GM12874 (cell line): ENCODE measurements around the gene VBP1.

ENCODE experiments used
- CTCF ChIP-seq: IDR thresholded peaks from 2 replicates; pipeline ENCODE4 v1.5.1; 2011; ENCODE audit warnings: low read depth, mild to moderate bottlenecking, control low read depth, low read length, moderate library complexity; ENCODE audit not compliant: insufficient read depth

The VBP1 gene

DNA sequence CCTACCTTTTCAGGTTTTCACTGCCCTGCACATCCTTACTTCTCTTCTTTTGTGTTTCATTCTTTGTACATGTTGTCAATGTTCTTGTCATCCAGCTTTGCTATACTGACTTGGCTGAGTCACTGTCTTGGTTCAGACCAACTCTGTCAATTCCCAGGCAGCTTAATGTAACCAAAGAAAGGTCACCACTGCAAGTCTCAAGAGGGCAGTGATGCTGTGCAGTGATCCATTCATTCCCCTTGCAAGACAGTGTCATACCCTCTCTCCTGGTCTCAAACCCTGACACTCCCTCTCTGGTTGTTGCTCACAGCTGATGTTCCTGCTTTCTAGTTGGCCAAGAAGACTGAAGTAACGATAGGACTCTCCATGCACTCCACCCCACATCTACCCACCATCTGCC, 30.5 kb downstream of the VBP1 start:
- no peak for TF ChIP-seq CTCF

- no peak for TF ChIP-seq CTCF
Measured at GRCh38 chrX:155247497-155247896, 31.2 kb downstream of the VBP1 start.

GRCh38 chrX:155251391-155251790, 35.1 kb downstream of the VBP1 start:
- TF ChIP-seq CTCF = no peak

DNA sequence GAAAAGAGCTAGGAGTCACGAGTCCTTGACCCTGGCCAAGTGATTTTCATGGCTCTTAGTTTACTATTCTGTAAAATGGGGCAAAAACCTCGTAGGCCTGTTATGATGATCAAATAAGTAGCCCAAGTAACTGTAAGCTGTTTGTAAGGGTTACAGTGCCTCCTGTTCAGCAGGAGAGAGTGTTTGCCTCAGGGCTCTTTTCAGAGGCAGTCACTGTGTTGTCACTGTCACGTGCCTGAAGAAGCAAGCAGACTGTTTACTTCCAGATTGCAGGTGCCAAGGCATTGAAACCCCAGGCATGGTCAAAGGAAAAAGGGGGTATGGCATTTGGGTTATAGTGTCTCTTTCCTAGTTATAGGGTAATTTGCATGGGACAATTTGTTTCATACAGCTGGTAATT, 43.5 kb downstream of the VBP1 start:
- TF ChIP-seq CTCF = no peak

- no peak for TF ChIP-seq CTCF
Measured at GRCh38 chrX:155262970-155263754, 46.9 kb downstream of the VBP1 start.

- no peak for TF ChIP-seq CTCF
Measured at GRCh38 chrX:155263854-155264628, 47.8 kb downstream of the VBP1 start, which contains the start of gene RAB39B. Gene RAB39B (minus strand): TSS chrX:155264491. CDS start chrX:155264288, 203 bp downstream.

DNA sequence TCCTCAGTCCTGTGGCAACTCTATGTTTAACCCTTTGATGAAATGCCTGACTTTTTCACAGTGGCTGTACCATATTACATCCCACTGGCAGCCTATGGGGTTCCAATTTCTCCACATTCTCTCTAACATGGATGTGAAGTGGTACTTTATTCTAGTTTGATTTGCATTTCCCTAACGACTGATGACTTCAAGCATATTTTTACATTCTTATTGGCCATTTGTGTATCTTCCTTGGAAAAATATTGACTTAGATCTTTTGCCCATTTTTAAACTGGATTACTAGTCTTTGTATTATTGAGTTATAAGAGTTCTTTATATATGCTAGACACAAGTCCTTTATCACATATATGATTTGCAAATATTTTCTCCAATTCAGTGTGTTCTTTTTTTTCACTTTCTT, 50.2 kb downstream of the VBP1 start:
- TF ChIP-seq CTCF = no peak
